DOHH2 (cell line): ENCODE measurements around the gene ZSCAN12.
"Not testable (repeated sequence)": the region's sequence is repeated elsewhere in the genome, so short reads cannot be mapped to it uniquely, and the experiment has no call there.

Experiments
- H3F3A ChIP-seq: fragments of 200-600 bp; sonication (generic), shearing (Covaris generic); 2 replicates; pipeline ENCODE4 v1.6.0; 2016; ENCODE audit warnings: antibody characterized with exemption, mild to moderate bottlenecking; ENCODE audit not compliant: control insufficient read depth, insufficient read depth
- H3K27ac ChIP-seq: fragments of 200-600 bp; sonication (generic); 2 replicates; pipeline ENCODE4 v1.5.1; 2014; ENCODE audit warnings: low read depth, mild to moderate bottlenecking, low read length, moderate library complexity
- H3K27me3 ChIP-seq: fragments of 200-600 bp; sonication (generic); 2 replicates; pipeline ENCODE4 v1.6.1; 2014; ENCODE audit warnings: mild to moderate bottlenecking, low read length, mixed read lengths; ENCODE audit not compliant: control insufficient read depth
- H3K36me3 ChIP-seq: fragments of 200-600 bp; sonication (generic); 2 replicates; pipeline ENCODE4 v1.6.1; 2014; ENCODE audit warnings: mild to moderate bottlenecking, low read length, moderate library complexity, mixed read lengths; ENCODE audit not compliant: control insufficient read depth
- H3K4me1 ChIP-seq: fragments of 200-600 bp; sonication (generic); 2 replicates; pipeline ENCODE4 v1.6.1; 2014; ENCODE audit warnings: mild to moderate bottlenecking, low read length, mixed read lengths; ENCODE audit not compliant: control insufficient read depth
- H3K4me2 ChIP-seq: fragments of 200-600 bp; sonication (generic); 2 replicates; pipeline ENCODE4 v1.6.0; 2014; ENCODE audit warnings: mild to moderate bottlenecking, low read length, moderate library complexity
- H3K4me3 ChIP-seq: fragments of 200-600 bp; sonication (generic); 2 replicates; pipeline ENCODE4 v1.5.1; 2014; ENCODE audit warnings: mild to moderate bottlenecking, low read length, mixed read lengths
- H3K79me2 ChIP-seq: fragments of 200-600 bp; sonication (generic); 2 replicates; pipeline ENCODE4 v1.6.1; 2014; ENCODE audit warnings: mild to moderate bottlenecking, low read length, mixed read lengths; ENCODE audit not compliant: control insufficient read depth
- H3K9me2 ChIP-seq: fragments of 200-600 bp; sonication (generic); replicated peaks from 2 replicates; pipeline ENCODE4 v1.6.1; 2014; ENCODE audit warnings: mild to moderate bottlenecking, low read length, mixed read lengths; ENCODE audit not compliant: control insufficient read depth
- H3K9me3 ChIP-seq: fragments of 200-600 bp; sonication (generic); 2 replicates; pipeline ENCODE4 v1.6.1; 2014; ENCODE audit warnings: antibody characterized with exemption, low read length, mixed read lengths; ENCODE audit not compliant: control insufficient read depth, insufficient read depth
- H4K20me1 ChIP-seq: fragments of 200-600 bp; sonication (generic); 2 replicates; pipeline ENCODE4 v1.6.0; 2014; ENCODE audit warnings: low read depth, mild to moderate bottlenecking, antibody characterized with exemption, low read length, moderate library complexity; ENCODE audit not compliant: control insufficient read depth, insufficient read depth
- EZH2phosphoT487 ChIP-seq: fragments of 200-600 bp; sonication (generic); IDR thresholded peaks from 2 replicates; pipeline ENCODE4 v1.6.1; 2017; ENCODE audit warnings: borderline replicate concordance, mild to moderate bottlenecking, antibody characterized with exemption, low read length, moderate library complexity, mixed read lengths
- TF ChIP-seq, protein P1 (sequence below): fragments of 200-600 bp; sonication (generic); IDR thresholded peaks from one replicate; pipeline ENCODE4 v1.5.1; 2014; ENCODE audit warnings: antibody characterized with exemption, mild to moderate bottlenecking, low read depth, low read length; ENCODE audit not compliant: poor library complexity, severe bottlenecking

ZSCAN12 gene

DNA sequence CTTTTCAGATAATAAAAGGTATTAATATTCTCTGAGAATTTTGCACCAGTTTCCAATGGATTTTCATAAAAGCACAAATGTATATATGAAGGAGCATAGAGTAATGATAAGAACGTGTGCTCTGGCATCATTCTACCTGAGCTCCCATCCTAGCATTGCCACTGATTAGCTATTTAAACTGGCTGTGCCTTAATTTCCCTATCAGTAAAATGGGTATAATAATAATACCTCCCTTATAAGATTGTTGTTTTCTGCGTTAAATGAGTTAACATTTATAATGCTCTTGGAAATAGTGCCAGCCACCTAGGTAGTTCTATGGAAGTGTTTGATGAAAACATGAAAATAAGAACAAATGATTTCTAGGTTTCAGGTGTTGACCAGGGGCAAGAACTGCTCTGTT lies 38.6 kb downstream of the ZSCAN12 start:
- H3K27ac ChIP-seq = no peak overlapping the region

DNA sequence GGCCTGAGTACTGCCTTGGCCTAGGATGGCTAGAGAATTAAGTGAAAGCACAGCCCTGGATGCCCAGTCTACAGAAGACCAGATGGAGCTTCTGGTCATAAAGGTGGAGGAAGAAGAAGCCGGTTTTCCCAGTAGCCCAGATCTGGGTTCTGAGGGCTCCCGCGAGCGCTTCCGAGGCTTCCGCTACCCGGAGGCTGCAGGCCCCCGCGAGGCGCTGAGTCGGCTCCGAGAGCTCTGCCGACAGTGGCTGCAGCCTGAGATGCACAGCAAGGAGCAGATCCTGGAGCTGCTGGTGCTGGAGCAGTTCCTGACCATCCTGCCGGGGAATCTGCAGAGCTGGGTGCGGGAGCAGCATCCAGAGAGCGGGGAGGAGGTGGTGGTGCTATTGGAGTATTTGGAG lies 40.0 kb downstream of the ZSCAN12 start:
- not testable (repeated sequence) for H3K4me2 ChIP-seq, H3F3A ChIP-seq, H3K27me3 ChIP-seq, H3K9me3 ChIP-seq, H3K9me2 ChIP-seq, H3K4me3 ChIP-seq, H3K27ac ChIP-seq, H3K79me2 ChIP-seq, H4K20me1 ChIP-seq
- H3K4me1 ChIP-seq = peaks cover 15% of the 10 kb centered on the region
- H3K36me3 ChIP-seq = peaks cover 10% of the 10 kb centered on the region

More for the DNA sequence above, 38.6 kb downstream of the ZSCAN12 start:
- Histone ChIP-seq H3K4me1 (peaks cover 5% of the 10 kb centered on the region), H3K4me2 (no peak overlapping the region), H3K79me2 (peaks cover 3% of the 10 kb centered on the region; the same call in 1 of the 2 replicates), H3K9me3 (no peaks in the 10 kb centered on the region), H4K20me1 (no peaks in the 10 kb centered on the region), H3K27me3 (no peaks in the 10 kb centered on the region), H3K4me3 (no peak overlapping the region), H3K9me2 (no peaks in the 10 kb centered on the region), H3F3A (no peaks in the 10 kb centered on the region), H3K36me3 (peaks cover 21% of the 10 kb centered on the region)
- no peak for TF ChIP-seq EZH2phosphoT487
- TF ChIP-seq, protein P1, sequence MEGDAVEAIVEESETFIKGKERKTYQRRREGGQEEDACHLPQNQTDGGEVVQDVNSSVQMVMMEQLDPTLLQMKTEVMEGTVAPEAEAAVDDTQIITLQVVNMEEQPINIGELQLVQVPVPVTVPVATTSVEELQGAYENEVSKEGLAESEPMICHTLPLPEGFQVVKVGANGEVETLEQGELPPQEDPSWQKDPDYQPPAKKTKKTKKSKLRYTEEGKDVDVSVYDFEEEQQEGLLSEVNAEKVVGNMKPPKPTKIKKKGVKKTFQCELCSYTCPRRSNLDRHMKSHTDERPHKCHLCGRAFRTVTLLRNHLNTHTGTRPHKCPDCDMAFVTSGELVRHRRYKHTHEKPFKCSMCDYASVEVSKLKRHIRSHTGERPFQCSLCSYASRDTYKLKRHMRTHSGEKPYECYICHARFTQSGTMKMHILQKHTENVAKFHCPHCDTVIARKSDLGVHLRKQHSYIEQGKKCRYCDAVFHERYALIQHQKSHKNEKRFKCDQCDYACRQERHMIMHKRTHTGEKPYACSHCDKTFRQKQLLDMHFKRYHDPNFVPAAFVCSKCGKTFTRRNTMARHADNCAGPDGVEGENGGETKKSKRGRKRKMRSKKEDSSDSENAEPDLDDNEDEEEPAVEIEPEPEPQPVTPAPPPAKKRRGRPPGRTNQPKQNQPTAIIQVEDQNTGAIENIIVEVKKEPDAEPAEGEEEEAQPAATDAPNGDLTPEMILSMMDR = no peak

DNA sequence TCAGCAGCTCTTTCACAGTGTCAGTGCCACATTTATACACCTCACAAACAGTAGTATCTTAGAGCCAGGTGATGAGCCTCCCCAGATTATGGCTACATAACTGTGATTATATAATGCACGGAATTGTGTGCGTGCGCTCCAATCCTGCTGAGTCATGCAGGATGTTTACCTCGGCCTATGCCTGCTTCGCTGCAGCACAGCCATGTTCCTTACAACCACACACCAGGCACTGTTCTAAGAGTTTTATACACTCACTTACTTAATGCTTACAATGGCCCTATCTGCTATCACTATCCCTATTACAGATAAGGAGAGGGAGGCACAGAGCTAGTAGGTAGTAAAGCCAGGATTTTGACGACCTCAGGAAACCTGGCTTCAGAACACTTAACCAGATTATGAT lies 42.5 kb downstream of the ZSCAN12 start:
- Histone ChIP-seq H3K79me2 (peaks cover 22% of the 10 kb centered on the region), H3F3A (no peaks in the 10 kb centered on the region), H3K4me2 (no peak overlapping the region), H3K9me2 (no peaks in the 10 kb centered on the region), H3K36me3 (peaks cover 8% of the 10 kb centered on the region), H3K27me3 (no peaks in the 10 kb centered on the region), H3K4me3 (no peak overlapping the region), H4K20me1 (no peaks in the 10 kb centered on the region), H3K9me3 (peaks cover 8% of the 10 kb centered on the region; the same call in 1 of the 2 replicates), H3K4me1 (peaks cover 15% of the 10 kb centered on the region), H3K27ac (no peak overlapping the region)
- TF ChIP-seq, protein P1 = no peak
- TF ChIP-seq EZH2phosphoT487 = no peak

DNA sequence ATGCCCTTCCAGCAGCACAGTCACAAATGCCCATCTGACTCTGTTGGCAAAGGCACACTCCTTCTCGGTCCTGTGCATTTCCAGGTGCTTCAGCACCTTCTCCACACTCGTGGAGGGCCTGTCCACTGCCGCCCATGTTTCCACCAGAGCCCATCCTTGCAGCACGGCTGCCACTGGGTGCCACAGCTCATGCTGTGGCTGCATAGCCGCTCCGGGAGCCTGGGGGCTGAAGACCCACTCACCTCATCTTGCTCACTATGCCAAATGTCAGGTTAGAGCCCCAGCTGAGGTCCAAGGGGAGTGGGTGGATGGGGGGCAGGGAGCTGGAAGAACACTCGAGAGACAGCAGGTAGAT lies 42.9 kb downstream of the ZSCAN12 start:
- Histone ChIP-seq H3F3A (no peaks in the 10 kb centered on the region), H3K79me2 (peaks cover 25% of the 10 kb centered on the region), H3K9me2 (no peaks in the 10 kb centered on the region), H3K9me3 (peaks cover 8% of the 10 kb centered on the region; the same call in 1 of the 2 replicates), H4K20me1 (no peaks in the 10 kb centered on the region), H3K27me3 (no peaks in the 10 kb centered on the region), H3K4me3 (no peak overlapping the region), H3K27ac (no peak overlapping the region), H3K4me1 (peaks cover 16% of the 10 kb centered on the region), H3K4me2 (peak overlapping the region; percentile 93; the same call in 1 of the 2 replicates), H3K36me3 (peaks cover 8% of the 10 kb centered on the region)
- TF ChIP-seq, protein P1 = no peak
- no peak for TF ChIP-seq EZH2phosphoT487
